Esophagus squamous epithelium (tissue), 4 donors: Measurements from ENCODE around the gene DZIP1.

Source experiments
- POLR2A ChIP-seq, 4 donors: fragments of 450-650 bp; IDR thresholded peaks; one replicate each; pipeline ENCODE4 v1.6.1; 2017; ENCODE audit warnings: antibody characterized with exemption in 4 of 4, mild to moderate bottlenecking in 4 of 4, moderate library complexity in 3 of 4
- TF ChIP-seq, protein P1 (sequence below), 6 experiments: fragments of 450-650 bp in 4 of 6; fragments of 200-600 bp in 2 of 6; sonication (generic) in 2 of 6; IDR thresholded peaks; one replicate each; pipeline ENCODE4 v1.5.1; 2016 to 2019; ENCODE audit warnings: antibody characterized with exemption in 6 of 6, mild to moderate bottlenecking in 4 of 6, moderate library complexity in 4 of 6

DNA sequence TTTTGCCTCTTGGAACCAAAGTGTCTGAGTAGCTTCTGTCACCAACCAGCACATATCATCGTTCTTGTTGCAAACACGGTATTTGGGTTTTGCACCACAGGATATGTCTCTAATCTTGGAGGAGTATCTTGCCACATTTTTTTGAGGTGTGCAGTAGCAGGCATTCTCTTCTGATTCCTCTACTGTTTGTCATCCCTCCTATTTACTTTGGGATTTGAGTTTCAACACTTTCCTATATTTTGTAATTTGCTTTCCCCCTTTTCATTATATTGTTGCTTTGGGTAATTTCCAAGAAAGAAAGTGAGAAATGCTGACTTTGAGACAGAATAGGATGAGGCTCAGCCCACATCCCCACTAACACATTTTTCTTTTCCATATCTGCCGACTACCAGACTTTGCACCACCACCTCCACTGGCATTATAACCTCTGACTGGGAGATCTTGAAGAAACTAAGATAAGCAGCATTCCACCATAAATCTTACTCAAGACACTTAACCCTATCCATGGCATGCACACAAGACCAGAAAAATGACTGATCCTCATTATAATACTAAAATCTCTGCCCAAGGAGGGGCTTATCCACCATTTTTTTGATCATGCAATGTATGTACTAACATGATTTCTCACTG lies 12.0 kb upstream of the DZIP1 start:
- TF ChIP-seq POLR2A (IDR thresholded peaks at IDR 0.05) = no peak
- TF ChIP-seq, protein P1, sequence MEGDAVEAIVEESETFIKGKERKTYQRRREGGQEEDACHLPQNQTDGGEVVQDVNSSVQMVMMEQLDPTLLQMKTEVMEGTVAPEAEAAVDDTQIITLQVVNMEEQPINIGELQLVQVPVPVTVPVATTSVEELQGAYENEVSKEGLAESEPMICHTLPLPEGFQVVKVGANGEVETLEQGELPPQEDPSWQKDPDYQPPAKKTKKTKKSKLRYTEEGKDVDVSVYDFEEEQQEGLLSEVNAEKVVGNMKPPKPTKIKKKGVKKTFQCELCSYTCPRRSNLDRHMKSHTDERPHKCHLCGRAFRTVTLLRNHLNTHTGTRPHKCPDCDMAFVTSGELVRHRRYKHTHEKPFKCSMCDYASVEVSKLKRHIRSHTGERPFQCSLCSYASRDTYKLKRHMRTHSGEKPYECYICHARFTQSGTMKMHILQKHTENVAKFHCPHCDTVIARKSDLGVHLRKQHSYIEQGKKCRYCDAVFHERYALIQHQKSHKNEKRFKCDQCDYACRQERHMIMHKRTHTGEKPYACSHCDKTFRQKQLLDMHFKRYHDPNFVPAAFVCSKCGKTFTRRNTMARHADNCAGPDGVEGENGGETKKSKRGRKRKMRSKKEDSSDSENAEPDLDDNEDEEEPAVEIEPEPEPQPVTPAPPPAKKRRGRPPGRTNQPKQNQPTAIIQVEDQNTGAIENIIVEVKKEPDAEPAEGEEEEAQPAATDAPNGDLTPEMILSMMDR (IDR thresholded peaks at IDR 0.05) = no peak
